Fibroblast of the conjunctiva (primary cell): Measurements from ENCODE around the gene MED22.
"Not testable (repeated sequence)": the region's sequence is repeated elsewhere in the genome, so short reads cannot be mapped to it uniquely, and the experiment has no call there.

Source experiments
- DNase-seq: peaks from one replicate; pipeline ENCODE4 v3.0.0-alpha.2; 2010; ENCODE audit warnings: low read depth

The MED22 gene

DNA sequence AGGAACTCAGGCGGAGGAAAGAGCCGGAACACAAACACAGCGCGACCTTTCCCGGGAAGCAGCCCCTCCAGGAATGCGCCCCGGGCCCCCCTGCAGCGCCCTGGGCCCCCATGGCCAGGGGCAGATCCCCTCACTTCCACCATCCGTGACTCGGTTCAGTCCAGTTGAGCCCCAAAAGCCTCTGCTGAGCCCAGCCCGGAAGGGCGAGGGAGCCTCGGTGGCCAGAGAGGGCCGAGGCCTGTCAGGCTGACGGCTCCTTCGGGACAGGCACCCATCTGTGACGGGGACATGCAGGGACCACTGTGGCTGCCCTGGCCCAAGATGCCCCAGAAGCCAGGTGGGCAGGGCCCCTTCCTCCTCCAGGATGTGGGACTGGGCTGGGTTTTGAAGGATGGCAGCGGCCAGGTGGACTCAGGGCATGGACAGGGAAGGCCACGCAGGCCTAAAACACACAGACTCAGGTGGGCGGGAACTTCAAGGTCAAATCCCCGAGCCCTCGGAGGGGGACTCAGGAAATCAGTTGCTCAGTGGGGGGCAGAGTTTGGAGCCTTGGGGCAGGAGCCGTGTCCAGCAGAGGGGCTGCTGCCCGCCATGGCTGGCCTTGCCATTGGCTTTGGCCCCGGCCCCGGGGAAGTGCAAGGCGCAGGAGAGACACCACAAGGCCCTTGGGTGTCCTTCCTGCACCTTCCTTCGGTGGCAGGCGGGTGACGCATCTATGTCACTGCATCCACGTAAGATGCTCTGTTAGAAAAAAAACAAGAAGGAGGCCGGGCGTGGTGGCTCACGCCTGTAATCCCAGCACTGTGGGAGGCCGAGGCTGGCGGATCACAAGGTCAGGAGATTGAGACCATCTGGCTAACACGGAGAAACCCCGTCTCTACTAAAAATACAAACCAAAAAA is 43.2 kb downstream of the MED22 start:
- DNase-seq: no peak

GRCh38 chr9:133304158-133304470 is 43.8 kb downstream of the MED22 start:
- no peak for DNase-seq

DNA sequence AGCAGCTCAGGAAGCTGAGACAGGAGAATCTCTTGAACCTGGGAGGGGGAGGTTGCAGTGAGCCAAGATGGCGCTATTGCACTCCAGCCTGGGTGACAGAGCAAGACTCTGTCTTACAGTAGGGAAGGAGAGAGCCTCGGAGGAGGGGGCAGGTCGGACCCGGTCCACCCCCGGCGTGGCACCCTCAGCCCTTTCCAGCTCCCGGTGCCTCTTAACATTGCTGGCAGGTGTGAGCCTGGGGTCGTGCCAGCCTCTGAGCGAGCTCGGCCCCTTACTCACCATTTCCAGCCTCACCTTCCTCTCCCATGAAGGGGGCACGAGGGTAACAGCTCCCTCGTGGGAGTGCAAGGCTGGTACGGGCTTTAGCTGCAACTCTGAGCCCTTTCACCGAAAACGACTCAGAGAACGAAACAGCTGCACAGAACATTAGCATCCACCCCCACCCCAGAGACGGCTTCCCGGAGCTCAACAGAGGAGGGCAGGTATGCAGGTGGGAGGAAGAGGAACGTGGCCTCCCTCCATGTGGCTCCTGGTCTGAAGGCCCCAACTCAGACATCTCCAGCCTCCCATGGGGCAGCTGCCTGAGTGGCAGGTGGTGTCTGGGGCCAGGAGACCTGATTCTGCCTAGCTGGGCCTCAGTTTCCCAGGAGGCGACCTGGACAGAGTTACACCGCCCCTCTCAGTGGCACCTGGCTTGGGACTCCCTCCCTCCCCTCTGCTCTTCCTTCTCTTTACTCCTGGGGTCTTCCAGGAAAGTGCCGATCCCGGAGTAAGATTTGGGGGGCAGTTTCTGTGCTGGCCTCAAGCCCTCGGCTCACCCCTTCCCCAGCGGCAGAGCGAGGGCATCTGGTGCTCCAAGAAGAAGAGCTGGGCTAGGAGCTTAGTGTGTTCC is 44.4 kb downstream of the MED22 start:
- DNase-seq: no peak

DNA sequence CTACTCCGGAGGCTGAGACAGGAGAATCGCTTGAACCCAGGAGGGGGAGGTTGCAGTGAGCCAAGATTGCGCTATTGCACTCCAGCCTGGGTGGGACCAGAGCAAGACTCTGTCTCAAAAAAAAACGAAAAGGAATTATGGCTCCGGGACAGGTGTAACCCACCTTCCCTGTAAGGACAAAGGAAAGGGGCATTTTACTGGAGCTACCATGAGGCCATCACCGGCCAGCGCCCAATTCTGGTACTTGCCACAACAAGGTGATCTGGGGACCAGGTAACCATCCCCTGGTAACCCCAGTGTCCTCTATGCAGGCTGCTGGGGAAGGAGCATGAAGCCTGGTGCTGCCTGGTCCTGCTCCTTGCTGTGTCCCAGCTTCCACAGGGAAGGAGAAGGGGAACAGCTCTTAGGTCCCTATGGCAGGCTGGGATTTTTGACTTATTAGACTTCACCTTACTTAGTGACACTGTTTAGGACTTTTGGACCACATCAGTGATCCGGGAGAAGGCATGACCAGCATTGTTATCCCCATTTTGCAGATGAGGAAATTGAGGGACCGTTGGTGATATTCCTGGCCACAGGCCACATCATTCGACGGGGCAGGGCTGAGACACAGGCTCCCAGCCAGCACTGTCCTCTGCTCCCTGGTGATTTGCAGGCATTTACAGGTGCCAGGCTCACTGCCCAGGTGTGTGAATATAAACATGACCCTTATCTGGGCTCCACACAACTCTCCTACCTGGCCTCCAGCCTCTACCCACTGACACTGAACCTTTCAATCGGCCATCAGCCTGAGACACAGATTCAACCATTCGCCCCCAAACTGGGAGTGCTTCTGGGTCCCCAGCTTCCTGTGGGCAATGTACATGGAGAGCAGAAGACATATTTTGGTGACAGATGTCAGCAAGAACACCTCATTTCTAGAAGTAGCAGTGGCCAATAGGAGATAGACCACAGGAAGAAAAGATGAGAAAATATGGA is 46.4 kb downstream of the MED22 start:
- DNase-seq: no peak

DNA sequence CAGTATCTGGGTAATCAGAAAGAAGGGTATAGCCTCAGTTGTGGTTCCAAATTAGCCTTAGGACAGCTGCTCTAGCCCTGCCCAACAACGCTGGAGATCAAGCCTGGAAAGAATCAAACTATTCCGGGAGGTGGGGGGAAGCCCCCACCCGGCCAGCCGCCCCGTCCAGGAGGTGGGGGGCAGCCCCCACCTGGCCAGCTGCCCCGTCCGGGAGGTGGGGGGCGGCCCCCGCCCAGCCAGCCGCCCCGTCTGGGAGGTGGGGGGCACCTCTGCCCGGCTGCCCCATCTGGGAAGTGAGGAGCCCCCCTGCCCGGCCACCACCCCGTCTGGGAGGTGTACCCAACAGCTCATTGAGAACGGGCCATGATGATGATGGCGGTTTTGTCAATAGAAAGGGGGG is 47.9 kb downstream of the MED22 start:
- not testable (repeated sequence) for DNase-seq

GRCh38 chr9:133294257-133294656 is 53.7 kb downstream of the MED22 start:
- DNase-seq: no peak

- DNase-seq: no peak
Measured at GRCh38 chr9:133290751-133291302, 57.1 kb downstream of the MED22 start.
